Loucy (cell line): ENCODE data around the gene MIA.
"Not testable (repeated sequence)": the region's sequence is repeated elsewhere in the genome, so short reads cannot be mapped to it uniquely, and the experiment has no call there.

Experiments
- H2AFZ ChIP-seq: fragments of 200-600 bp; sonication (generic); 2 replicates; pipeline ENCODE4 v1.6.0; 2016; ENCODE audit warnings: antibody characterized with exemption, mild to moderate bottlenecking, low read length, moderate library complexity
- H3F3A ChIP-seq: fragments of 200-600 bp; 2 replicates; pipeline ENCODE4 v1.6.0; 2016; ENCODE audit warnings: antibody characterized with exemption, low read depth, mild to moderate bottlenecking
- H3K27me3 ChIP-seq: fragments of 200-600 bp; sonication (generic); 2 replicates; pipeline ENCODE4 v1.6.1; 2014; ENCODE audit warnings: low read length, mild to moderate bottlenecking; ENCODE audit not compliant: insufficient read depth, poor library complexity, severe bottlenecking
- H3K36me3 ChIP-seq: fragments of 200-600 bp; sonication (generic); 2 replicates; pipeline ENCODE4 v1.6.1; 2016; ENCODE audit warnings: low read length; ENCODE audit not compliant: insufficient read depth
- H3K4me1 ChIP-seq: fragments of 200-600 bp; sonication (generic); 2 replicates; pipeline ENCODE4 v1.5.1; 2014; ENCODE audit warnings: low read length, mild to moderate bottlenecking; ENCODE audit not compliant: insufficient read depth, poor library complexity, severe bottlenecking
- H3K4me2 ChIP-seq: fragments of 200-600 bp; sonication (generic); 2 replicates; pipeline ENCODE4 v1.6.0; 2014; ENCODE audit warnings: antibody characterized with exemption, low read length, low read depth, mild to moderate bottlenecking; ENCODE audit not compliant: poor library complexity, severe bottlenecking
- H3K4me3 ChIP-seq: fragments of 200-600 bp; sonication (generic); 2 replicates; pipeline ENCODE4 v1.5.1; 2014; ENCODE audit warnings: low read length, mild to moderate bottlenecking, mixed read lengths; ENCODE audit not compliant: poor library complexity, severe bottlenecking
- H3K79me2 ChIP-seq: fragments of 200-600 bp; sonication (generic); 2 replicates; pipeline ENCODE4 v1.6.1; 2014; ENCODE audit warnings: low read length; ENCODE audit not compliant: insufficient read depth
- H3K9ac ChIP-seq: fragments of 200-600 bp; sonication (generic); 2 replicates; pipeline ENCODE4 v1.6.0; 2014; ENCODE audit warnings: mild to moderate bottlenecking, low read depth, low read length, moderate library complexity; ENCODE audit not compliant: poor library complexity, severe bottlenecking
- H3K9me2 ChIP-seq: fragments of 200-600 bp; sonication (generic); replicated peaks from 2 replicates; pipeline ENCODE4 v1.6.1; 2016; ENCODE audit warnings: low read depth, low read length, mixed read lengths
- H3K9me3 ChIP-seq: fragments of 200-600 bp; sonication (generic); 2 replicates; pipeline ENCODE4 v1.6.1; 2014; ENCODE audit warnings: mild to moderate bottlenecking, antibody characterized with exemption, low read length, low read depth; ENCODE audit not compliant: insufficient read depth
- H4K20me1 ChIP-seq: fragments of 200-600 bp; sonication (generic); 2 replicates; pipeline ENCODE4 v1.6.0; 2014; ENCODE audit warnings: antibody characterized with exemption, low read length, mild to moderate bottlenecking; ENCODE audit not compliant: insufficient read depth, poor library complexity, severe bottlenecking
- CTCF ChIP-seq: fragments of 200-600 bp; sonication (generic); conservative IDR thresholded peaks from 2 replicates; pipeline ENCODE4 v1.5.1; 2014; ENCODE audit warnings: mild to moderate bottlenecking, antibody characterized with exemption, low read length
- EZH2phosphoT487 ChIP-seq: fragments of 200-600 bp; IDR thresholded peaks from 2 replicates; pipeline ENCODE4 v1.6.1; 2018; ENCODE audit warnings: antibody characterized with exemption, mild to moderate bottlenecking, moderate library complexity, borderline replicate concordance

The MIA gene

GRCh38 chr19:40763526-40763925, 11.8 kb upstream of the MIA start:
- Histone ChIP-seq H3K79me2 (peaks cover 38% of the 10 kb centered on the region), H3K9ac (no peak overlapping the region), H3F3A (no peaks in the 10 kb centered on the region), H3K9me2 (no peaks in the 10 kb centered on the region), H3K9me3 (no peaks in the 10 kb centered on the region), H3K4me3 (no peak overlapping the region), H2AFZ (no peak overlapping the region), H3K4me2 (no peak overlapping the region), H3K27me3 (no peaks in the 10 kb centered on the region), H4K20me1 (peaks cover 16% of the 10 kb centered on the region), H3K36me3 (peaks cover 76% of the 10 kb centered on the region; the same call in 1 of the 2 replicates), H3K4me1 (no peaks in the 10 kb centered on the region)
- TF ChIP-seq CTCF (no peak), EZH2phosphoT487 (no peak)

- peaks cover 16% of the 10 kb centered on the region for H4K20me1 ChIP-seq
- H3K9me2 ChIP-seq = no peaks in the 10 kb centered on the region
- TF ChIP-seq EZH2phosphoT487 (no peak), CTCF (no peak)
- peaks cover 37% of the 10 kb centered on the region for H3K79me2 ChIP-seq
- no peaks in the 10 kb centered on the region for H3F3A ChIP-seq
- peaks cover 75% of the 10 kb centered on the region; the same call in 1 of the 2 replicates for H3K36me3 ChIP-seq
- H3K9me3 ChIP-seq = no peaks in the 10 kb centered on the region
- H3K4me1 ChIP-seq = no peaks in the 10 kb centered on the region
- no peak overlapping the region for H3K4me2 ChIP-seq
- H3K27me3 ChIP-seq = no peaks in the 10 kb centered on the region
- no peak overlapping the region for H3K9ac ChIP-seq
- no peak overlapping the region for H2AFZ ChIP-seq
- no peak overlapping the region for H3K4me3 ChIP-seq
These were observed 11.4 kb upstream of the MIA start for GRCh38 chr19:40763963-40764362.

GRCh38 chr19:40766385-40766784, 8.9 kb upstream of the MIA start:
- not testable (repeated sequence) for H3K27me3 ChIP-seq, H3K9ac ChIP-seq, H3F3A ChIP-seq, H4K20me1 ChIP-seq, H3K4me1 ChIP-seq, H3K9me3 ChIP-seq, H3K4me2 ChIP-seq, H2AFZ ChIP-seq, H3K4me3 ChIP-seq, H3K9me2 ChIP-seq
- Histone ChIP-seq H3K36me3 (peaks cover 52% of the 10 kb centered on the region; the same call in 1 of the 2 replicates), H3K79me2 (peaks cover 18% of the 10 kb centered on the region)

- TF ChIP-seq CTCF (no peak), EZH2phosphoT487 (no peak)
- Histone ChIP-seq H2AFZ (no peak overlapping the region), H3K4me2 (no peak overlapping the region), H3K9ac (no peak overlapping the region), H3K36me3 (peaks cover 27% of the 10 kb centered on the region; the same call in 1 of the 2 replicates), H3K79me2 (no peaks in the 10 kb centered on the region), H3K4me1 (peaks cover 4% of the 10 kb centered on the region), H4K20me1 (no peaks in the 10 kb centered on the region), H3K27me3 (no peaks in the 10 kb centered on the region), H3F3A (0 out of 2 replicates have a peak, but pooled peaks cover 4% of the 10 kb centered on the region), H3K9me3 (no peaks in the 10 kb centered on the region), H3K4me3 (no peak overlapping the region), H3K9me2 (no peaks in the 10 kb centered on the region)
These were observed 6.5 kb upstream of the MIA start for GRCh38 chr19:40768869-40769268.

GRCh38 chr19:40771101-40771862, 4.0 kb upstream of the MIA start:
- H3K27me3 ChIP-seq, H3K36me3 ChIP-seq, H3K9me3 ChIP-seq, H3K79me2 ChIP-seq, H3K4me3 ChIP-seq, H3K4me2 ChIP-seq, H3K9me2 ChIP-seq, H3F3A ChIP-seq, H4K20me1 ChIP-seq, H2AFZ ChIP-seq: not testable (repeated sequence)
- Histone ChIP-seq H3K4me1 (peaks cover 11% of the 10 kb centered on the region), H3K9ac (peak overlapping the region; percentile 42)
